K562 (cell line): ENCODE data around the gene SCGB1D1. TPM values are rescaled to one million over a fixed set of nuclear protein-coding genes. Genes with fewer than 3 reads are reported as not detected.
"Not testable (repeated sequence)": the region's sequence is repeated elsewhere in the genome, so short reads cannot be mapped to it uniquely, and the experiment has no call there.

Experiments used
- ATAC-seq: fragments of 200-7000 bp; cut with Tn5 transposase; 3 replicates; pipeline ENCODE4 v1.9.1; 2020; ENCODE audit warnings: moderate library complexity
- BruUV-seq: library from RNA; stranded (reverse); fragments of 400-500 nt; replicated peaks from 2 replicates; lab custom pipeline; 2021; lab: Mats Ljungman, UMichigan
- CTCF ChIA-PET: fragments of 300-600 bp; formaldehyde crosslinking; extraction: SDS; loops from one replicate; lab custom pipeline; 2021; ENCODE audit warnings: low intra/inter-chr PET ratio; lab: Yijun Ruan, JAX
- POLR2A ChIA-PET: fragments of 300-600, 350-650 bp; sonication (Branson Sonifier 250); formaldehyde crosslinking; extraction: SDS; loops from one replicate; lab custom pipeline; 2021; ENCODE audit warnings: antibody characterized with exemption, inconsistent platforms; lab: Yijun Ruan, JAX
- DNase-seq, 4 experiments: peaks; one replicate each; pipeline versions ENCODE4 v3.0.0 to v3.0.0-alpha.2; 2011 to 2018; ENCODE audit warnings: low spot score in 3 of 4, mixed read lengths in 3 of 4; ENCODE audit errors: extremely low read depth in 1 of 4
- FAIRE-seq: peaks from 2 replicates; lab custom pipeline; 2011; peaks lifted over from hg19 to GRCh38; lab: Jason Lieb, UNC
- H2AFZ ChIP-seq: 2 replicates; pipeline ENCODE4 v1.6.0; 2011; ENCODE audit warnings: low read depth, low read length, control low read depth, inconsistent platforms
- H3K27ac ChIP-seq: fragments of 200-600 bp; 3 replicates; pipeline ENCODE4 v1.8.0; 2011; ENCODE audit warnings: low read depth, mild to moderate bottlenecking, control low read depth, inconsistent platforms, low read length, moderate library complexity, mixed read lengths; ENCODE audit errors: extremely low read depth
- H3K27me3 ChIP-seq, 2 experiments: fragments of 300-600 bp in 1 of 2; 2 replicates in 1 of 2; 3 replicates in 1 of 2; pipeline versions ENCODE4 v1.6.0 to v1.8.0; 2011; ENCODE audit warnings: inconsistent platforms in 2 of 2, low read length in 2 of 2, mild to moderate bottlenecking in 1 of 2, mixed read lengths in 1 of 2, moderate library complexity in 1 of 2; ENCODE audit not compliant: control insufficient read depth in 2 of 2, insufficient read depth in 2 of 2
- H3K36me3 ChIP-seq: fragments of 300-600 bp; 3 replicates; pipeline ENCODE4 v1.8.0; 2011; ENCODE audit warnings: mild to moderate bottlenecking, low read length, inconsistent platforms; ENCODE audit not compliant: control insufficient read depth, insufficient read depth
- H3K4me1 ChIP-seq, 2 experiments: fragments of 200-600 bp in 1 of 2; replicated peaks in 1 of 2; 2 replicates in 1 of 2; 3 replicates in 1 of 2; pipeline versions ENCODE4 v1.5.1 to v1.8.0; 2011; ENCODE audit warnings: inconsistent platforms in 2 of 2, low read length in 2 of 2, mild to moderate bottlenecking in 1 of 2, mixed read lengths in 1 of 2, moderate library complexity in 1 of 2; ENCODE audit not compliant: control insufficient read depth in 2 of 2, insufficient read depth in 2 of 2
- H3K4me2 ChIP-seq: 2 replicates; pipeline ENCODE4 v1.6.1; 2011; ENCODE audit warnings: low read length, control low read depth, inconsistent platforms, mixed read lengths; ENCODE audit not compliant: insufficient read depth
- H3K4me3 ChIP-seq: fragments of 200-600 bp; sonication (generic), shearing (Covaris generic); 2 replicates; pipeline ENCODE4 v1.5.1; 2016; ENCODE audit warnings: control low read depth, inconsistent platforms
- H3K79me2 ChIP-seq: fragments of 200-600 bp; 3 replicates; pipeline ENCODE4 v1.8.0; 2011; ENCODE audit warnings: low read length, inconsistent platforms; ENCODE audit not compliant: control insufficient read depth, insufficient read depth
- H3K9ac ChIP-seq, 2 experiments: 2 replicates each; pipeline versions ENCODE4 v1.6.0 to v1.6.1; 2011; ENCODE audit warnings: low read depth in 2 of 2, low read length in 2 of 2, control low read depth in 1 of 2, inconsistent platforms in 1 of 2, mild to moderate bottlenecking in 1 of 2, mixed read lengths in 1 of 2; ENCODE audit not compliant: insufficient read depth in 1 of 2
- H3K9me1 ChIP-seq: one replicate; pipeline ENCODE4 v1.6.0; 2011; ENCODE audit warnings: inconsistent platforms, mild to moderate bottlenecking, low read length, moderate library complexity; ENCODE audit not compliant: control insufficient read depth, insufficient read depth
- H3K9me3 ChIP-seq: replicated peaks from 2 replicates; pipeline ENCODE4 v1.5.1; 2011; ENCODE audit warnings: low read depth, low read length, inconsistent platforms; ENCODE audit not compliant: control insufficient read depth, insufficient read depth
- H4K20me1 ChIP-seq: replicated peaks from 2 replicates; pipeline ENCODE4 v1.6.1; 2011; ENCODE audit warnings: low read length, inconsistent platforms, mixed read lengths; ENCODE audit not compliant: control insufficient read depth, insufficient read depth
- ATF1 ChIP-seq, 2 experiments: fragments of 450-650 bp in 1 of 2; IDR thresholded peaks; 2 replicates each; pipeline ENCODE4 v1.6.1; 2016; ENCODE audit warnings: missing compliant biosample characterization in 1 of 2, missing genetic modification characterization in 1 of 2
- CREB1 ChIP-seq, 2 experiments: sonication (generic) in 1 of 2; formaldehyde crosslinking in 1 of 2; IDR thresholded peaks; 2 replicates each; pipeline versions ENCODE4 v1.6.1 to v1.8.0; 2012 to 2022; ENCODE audit warnings: inconsistent platforms in 1 of 2, mild to moderate bottlenecking in 1 of 2, missing genetic modification reagents in 1 of 2, moderate library complexity in 1 of 2
- CTCF ChIP-seq, 3 experiments: IDR thresholded peaks in 2 of 3; conservative IDR thresholded peaks in 1 of 3; 2 replicates each; pipeline ENCODE4 v1.5.1; 2011 to 2012; ENCODE audit warnings: low read length in 3 of 3, mild to moderate bottlenecking in 3 of 3, control low read depth in 2 of 3, improper control_type of control experiment in 1 of 3, inconsistent platforms in 1 of 3, low read depth in 1 of 3, mixed read lengths in 1 of 3, moderate library complexity in 1 of 3; ENCODE audit not compliant: insufficient read depth in 2 of 3
- EHMT2 ChIP-seq: fragments of 450-650 bp; IDR thresholded peaks from 2 replicates; pipeline ENCODE4 v1.6.1; 2018; ENCODE audit warnings: antibody characterized with exemption
- RAD21 ChIP-seq, 2 experiments: fragments of 250-450 bp in 1 of 2; fragments of 450-650 bp in 1 of 2; sonication (Bioruptor Pico) in 1 of 2; formaldehyde crosslinking in 1 of 2; IDR thresholded peaks in 1 of 2; conservative IDR thresholded peaks in 1 of 2; 2 replicates each; pipeline versions ENCODE4 v1.4.0 to v1.8.0; 2020 to 2022; ENCODE audit warnings: mild to moderate bottlenecking in 2 of 2, moderate library complexity in 1 of 2
- RCOR1 ChIP-seq, 2 experiments: IDR thresholded peaks; 2 replicates each; pipeline ENCODE4 v1.6.1; 2012; ENCODE audit warnings: low read depth in 2 of 2, low read length in 2 of 2, borderline replicate concordance in 1 of 2, improper control_type of control experiment in 1 of 2
- SMC3 ChIP-seq: conservative IDR thresholded peaks from 2 replicates; pipeline ENCODE4 v1.6.1; 2011; ENCODE audit warnings: low read depth, low read length, improper control_type of control experiment; ENCODE audit not compliant: insufficient read depth
- TAF15 ChIP-seq: fragments of 200-400 bp; formaldehyde crosslinking; IDR thresholded peaks from 2 replicates; pipeline ENCODE4 v1.6.1; 2017; ENCODE audit warnings: mild to moderate bottlenecking, low read depth, low read length, moderate library complexity
- ZNF146 ChIP-seq: IDR thresholded peaks from one replicate; pipeline ENCODE4 v1.6.1; 2018; ENCODE audit warnings: missing compliant biosample characterization; ENCODE audit not compliant: unreplicated experiment
- WGBS: fragments of 100-300 bp; shearing (Covaris generic); methylation state at CpG from one replicate; pipeline ENCODE4 v1.1.6; 2016; ENCODE audit warnings: low coverage, mixed read lengths; ENCODE audit not compliant: insufficient coverage; ENCODE audit errors: missing lambda C conversion rate; 5-methylcytosine and 5-hydroxymethylcytosine counted together
- in situ Hi-C: fragments of 300-500 bp; cut with MboI; formaldehyde crosslinking; loops from 4 replicates; pipeline ENCODE4 v1.15.0; 2018; ENCODE audit warnings: inconsistent platforms, mixed read lengths
- intact Hi-C: fragments of 100-400 bp; cut with micrococcal nuclease; formaldehyde crosslinking; loops from 2 replicates; pipeline ENCODE4 v1.14.2; 2022
- polyA plus RNA-seq, 8 experiments: library from polyadenylated mRNA; depleted of rRNA in 4 of 8; stranded (reverse) in 5 of 8; unstranded in 3 of 8; fragments of >200 nt; fragmentation: Nextera tagmentation in 2 of 8; fragmentation: Illumina TruSeq in 1 of 8; extraction: Ambion mirVana in 2 of 8; extraction: Trizol in 1 of 8; gene quantifications; 2 replicates each; pipeline versions ENCODE4 v1.2.1 to v1.2.3, GENCODE V29; 2011 to 2014; ENCODE audit warnings: inconsistent platforms in 1 of 8, missing spikeins in 1 of 8
- total RNA-seq, 7 experiments: library from RNA; depleted of rRNA in 6 of 7; stranded (reverse); fragments of >200 nt in 6 of 7; fragmentation: Illumina TruSeq in 2 of 7; extraction: Trizol in 2 of 7; gene quantifications; 2 replicates each; pipeline versions ENCODE4 v1.2.1 to v1.2.3, GENCODE V29; 2011 to 2021; ENCODE audit warnings: low replicate concordance in 1 of 7

SCGB1D1 gene
- total and polyA plus RNA-seq, 9 of the 15 experiments (the other 6 are each of a cell fraction or from before 2014, with no cell fraction given) = not detected

- TF ChIP-seq SMC3 (0 out of 2 replicates have a peak, but pooled peaks have one; percentile 22), ATF1 (CRISPR knock-in tag; IDR thresholded peaks at IDR 0.05) (no peak), ATF1 (tag; IDR thresholded peaks at IDR 0.05) (peak; percentile 72), CTCF (IDR thresholded peaks at IDR 0.05 in 2 of 3, conservative IDR thresholded peaks at IDR 0.05 in 1 of 3; ENCODE audit: insufficient read depth in 2 of 3, low read depth in 1 of 3, low read length in 3 of 3) (peak; percentile 66 to 73 (median 69)), RCOR1 (IDR thresholded peaks at IDR 0.05; ENCODE audit: borderline replicate concordance in 1 of 2, low read depth in 2 of 2, low read length in 2 of 2) (peak in 1 of 2 experiments; percentile 48; a peak in 1 of 4 replicates), CREB1 (IDR thresholded peaks at IDR 0.05) (peak; percentile 44), CREB1 (CRISPR knock-in tag; IDR thresholded peaks at IDR 0.05) (peak; percentile 67; the same call in 1 of the 2 replicates), TAF15 (no peak), RAD21 (CRISPR knock-in tag; conservative IDR thresholded peaks at IDR 0.05 in 1 of 2, IDR thresholded peaks at IDR 0.05 in 1 of 2) (peak in 1 of 2 experiments; percentile 56; a peak in 3 of 4 replicates), EHMT2 (peak; percentile 76)
Observed at GRCh38 chr11:62195945-62196344, 5.9 kb downstream of the SCGB1D1 start (continued).

- POLR2A ChIA-PET, H3K27ac ChIP-seq: not testable (repeated sequence)
Observed at GRCh38 chr11:62197400-62197799, 7.4 kb downstream of the SCGB1D1 start.

More at GRCh38 chr11:62197400-62197799, 7.4 kb downstream of the SCGB1D1 start:
- ATAC-seq, H3K4me2 ChIP-seq, CTCF ChIA-PET, DNase-seq, H3K4me3 ChIP-seq, H3K9me3 ChIP-seq, in situ Hi-C loops, H4K20me1 ChIP-seq, H3K4me1 ChIP-seq, H3K79me2 ChIP-seq, FAIRE-seq, BruUV-seq, H2AFZ ChIP-seq, H3K36me3 ChIP-seq, H3K9me1 ChIP-seq, H3K9ac ChIP-seq: not testable (repeated sequence)
- H3K27me3 ChIP-seq = peaks cover 11 to 37% of the 10 kb centered on the region in 2 experiments
- intact Hi-C loops = loop anchor here (5.0 kb wide), 1 partner anchor 180 kb away; no protein-coding TSS in a partner anchor
- TF ChIP-seq ZNF146 (CRISPR knock-in tag) = peak; percentile 64
- 0% methylated on average over 2 of the region's 2 CpGs for WGBS
